ENCODE results near the gene BCKDHB. TPM values are rescaled to one million over a fixed set of nuclear protein-coding genes. Genes with fewer than 3 reads are reported as not detected.

BCKDHB gene
- total and polyA plus RNA-seq, 12 donors, result 6.4 to 33.9 (median 18.9) TPM

GRCh38 chr6:80343511-80343910 lies 237.0 kb downstream of the BCKDHB start:
- 89 to 94% (median 93%) methylated on average over 2 of the region's 2 CpGs for WGBS, 4 donors
- no peak for TF ChIP-seq CTCF (IDR thresholded peaks at IDR 0.05)
- no peak for TF ChIP-seq POLR2A (IDR thresholded peaks at IDR 0.05)
- no peaks in the 10 kb centered on the region for H3K36me3 ChIP-seq (replicated peaks in 1 of 2)
- H3K4me1 ChIP-seq (replicated peaks in 1 of 2), result no peaks in the 10 kb centered on the region
- no peak for DNase-seq
- H3K27me3 ChIP-seq, result no peaks in the 10 kb centered on the region
- no peaks in the 10 kb centered on the region for H3K9me3 ChIP-seq (replicated peaks in 1 of 3)
- intact Hi-C loops (cut with DNase I), result no loop called here
- no peak overlapping the region for H3K27ac ChIP-seq
- H3K4me3 ChIP-seq, result no peak overlapping the region

DNA sequence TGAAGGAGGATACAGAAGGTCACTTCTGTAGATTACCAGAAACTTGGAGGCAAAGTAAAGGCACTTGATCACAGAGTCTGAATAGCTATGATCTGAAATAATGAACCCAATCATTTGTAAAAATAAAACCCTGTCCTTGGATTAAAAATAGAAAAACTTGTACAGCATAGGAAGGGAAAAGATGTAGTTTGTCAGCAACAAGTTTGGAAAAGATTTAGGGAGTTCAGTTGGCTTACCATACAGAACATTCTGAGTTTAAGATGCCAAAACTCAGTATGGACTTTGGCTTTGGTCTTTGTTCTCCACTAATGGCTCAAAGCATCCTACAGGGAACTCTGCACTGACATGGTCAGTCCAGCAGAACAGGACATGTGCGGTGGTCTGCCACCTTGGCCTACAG lies 240.6 kb downstream of the BCKDHB start:
- Histone ChIP-seq H3K27me3 (no peaks in the 10 kb centered on the region), H3K36me3 (replicated peaks in 1 of 2) (no peaks in the 10 kb centered on the region), H3K4me1 (replicated peaks in 1 of 2) (no peaks in the 10 kb centered on the region), H3K9me3 (replicated peaks in 1 of 3) (no peaks in the 10 kb centered on the region), H3K4me3 (no peak overlapping the region), H3K27ac (no peak overlapping the region)
- TF ChIP-seq POLR2A (IDR thresholded peaks at IDR 0.05) (no peak), CTCF (IDR thresholded peaks at IDR 0.05) (no peak)
- no peak for DNase-seq
- intact Hi-C loops (cut with DNase I), result no loop called here
- 88 to 100% (median 95%) methylated on average over 1 of the region's 1 CpG for WGBS, 4 donors

DNA sequence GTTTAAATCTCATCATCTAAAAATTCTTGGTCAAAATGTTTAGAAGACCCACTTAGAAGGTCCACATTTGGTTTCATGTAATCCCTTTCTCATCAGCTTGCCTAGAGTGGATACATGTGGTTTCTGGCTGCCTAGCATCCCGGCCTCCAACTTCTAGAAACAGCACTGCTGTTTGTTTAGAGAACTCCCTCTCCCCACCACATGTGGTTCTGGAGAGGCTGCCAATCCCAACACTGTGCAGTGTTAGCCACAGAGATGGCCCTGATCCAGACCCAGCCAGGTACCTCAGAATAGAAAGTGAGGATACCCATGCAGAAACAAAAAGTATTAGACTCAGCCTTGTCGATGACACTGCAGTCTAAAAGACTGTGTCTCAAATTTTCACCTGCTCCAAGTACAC lies 241.8 kb downstream of the BCKDHB start:
- Histone ChIP-seq H3K4me3 (no peak overlapping the region), H3K36me3 (replicated peaks in 1 of 2) (no peaks in the 10 kb centered on the region), H3K27me3 (no peaks in the 10 kb centered on the region), H3K9me3 (replicated peaks in 1 of 3) (no peaks in the 10 kb centered on the region), H3K4me1 (replicated peaks in 1 of 2) (no peaks in the 10 kb centered on the region), H3K27ac (no peak overlapping the region)
- TF ChIP-seq POLR2A (IDR thresholded peaks at IDR 0.05) (no peak), CTCF (IDR thresholded peaks at IDR 0.05) (no peak)
- no peak for DNase-seq
- 87 to 100% (median 92%) methylated on average over 2 of the region's 2 CpGs for WGBS, 4 donors
- intact Hi-C loops (cut with DNase I), result no loop called here

DNA sequence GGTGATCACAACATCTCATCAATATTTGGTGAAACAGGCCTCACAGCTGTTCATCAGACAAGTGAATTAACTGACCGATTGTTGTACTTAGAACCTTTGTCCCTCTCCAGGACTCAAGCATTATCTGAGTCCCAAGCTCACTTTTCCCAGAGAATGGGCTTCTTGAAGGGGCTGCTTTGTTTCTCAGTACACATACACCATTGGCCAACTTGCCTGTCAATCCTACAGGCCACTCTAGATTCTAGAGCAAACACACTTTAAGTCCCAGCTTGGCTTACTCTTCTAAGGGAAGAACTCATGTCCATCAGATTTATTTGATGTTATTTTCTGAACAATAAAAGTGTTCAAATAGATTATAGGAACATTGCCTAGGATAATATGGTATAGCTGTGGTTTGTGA lies 249.5 kb downstream of the BCKDHB start:
- H3K27ac ChIP-seq, result no peak overlapping the region
- intact Hi-C loops (cut with DNase I), result no loop called here
- no peak for DNase-seq
- WGBS, 4 donors, result 98 to 100% (median 100%) methylated on average over 1 of the region's 1 CpG
- H3K4me3 ChIP-seq, result no peak overlapping the region
- H3K4me1 ChIP-seq (replicated peaks in 1 of 2), result no peaks in the 10 kb centered on the region
- TF ChIP-seq POLR2A (IDR thresholded peaks at IDR 0.05), result no peak
- no peak for TF ChIP-seq CTCF (IDR thresholded peaks at IDR 0.05)
- H3K27me3 ChIP-seq, result no peaks in the 10 kb centered on the region
- H3K36me3 ChIP-seq (replicated peaks in 1 of 2), result no peaks in the 10 kb centered on the region
- no peaks in the 10 kb centered on the region for H3K9me3 ChIP-seq (replicated peaks in 1 of 3)
